CD4-positive, alpha-beta memory T cell (primary cell): ENCODE results near the gene PRDX5. TPM values are rescaled to one million over a fixed set of nuclear protein-coding genes. Genes with fewer than 3 reads are reported as not detected.
"Not testable (repeated sequence)": the region's sequence is repeated elsewhere in the genome, so short reads cannot be mapped to it uniquely, and the experiment has no call there.

Source experiments
- CTCF ChIA-PET: fragments of 350-600 bp; sonication (Branson Sonifier 250); formaldehyde crosslinking; loops from one replicate; lab custom pipeline; 2021; ENCODE audit warnings: inconsistent platforms; ENCODE audit not compliant: partially characterized antibody; lab: Charles Lee
- POLR2A ChIA-PET: fragments of 350-600 bp; sonication (Branson Sonifier 250); formaldehyde crosslinking; loops from one replicate; lab custom pipeline; 2021; ENCODE audit not compliant: partially characterized antibody; lab: Charles Lee
- DNase-seq, 5 donors: peaks; one replicate each; pipeline versions ENCODE4 v3.0.0 to v3.0.0-alpha.2; 2020 to 2022; ENCODE audit warnings: mixed read lengths in 1 of 5
- H3K27ac ChIP-seq: one replicate; pipeline ENCODE4 v1.7.0; 2013; ENCODE audit warnings: low read depth, low read length
- H3K27me3 ChIP-seq: 2 replicates; pipeline ENCODE4 v1.7.0; 2013; ENCODE audit warnings: mild to moderate bottlenecking, low read length, moderate library complexity; ENCODE audit not compliant: insufficient read depth
- H3K36me3 ChIP-seq: 2 replicates; pipeline ENCODE4 v1.7.0; 2013; ENCODE audit warnings: mild to moderate bottlenecking, low read length, moderate library complexity; ENCODE audit not compliant: insufficient read depth
- H3K4me1 ChIP-seq: 2 replicates; pipeline ENCODE4 v1.7.0; 2013; ENCODE audit warnings: mild to moderate bottlenecking, low read length, moderate library complexity; ENCODE audit not compliant: insufficient read depth
- H3K4me3 ChIP-seq, 2 donors: one replicate each; pipeline ENCODE4 v1.7.0; 2013; ENCODE audit warnings: low read length in 2 of 2, mild to moderate bottlenecking in 1 of 2
- H3K9me3 ChIP-seq, 2 donors: one replicate each; pipeline ENCODE4 v1.7.0; 2013; ENCODE audit warnings: low read length in 2 of 2, control low read depth in 1 of 2; ENCODE audit not compliant: control insufficient read depth in 1 of 2
- H3K27ac Mint-ChIP-seq, 7 donors: one replicate each; pipeline ENCODE4 v1.8.0; 2020 to 2021; ENCODE audit warnings: mixed read lengths in 7 of 7, mild to moderate bottlenecking in 6 of 7, inconsistent platforms in 3 of 7, moderate library complexity in 3 of 7
- H3K27me3 Mint-ChIP-seq, 2 donors: one replicate each; pipeline ENCODE4 v1.8.0; 2020 to 2021; ENCODE audit warnings: mixed read lengths in 2 of 2
- H3K36me3 Mint-ChIP-seq, 2 donors: one replicate each; pipeline ENCODE4 v1.8.0; 2020 to 2021; ENCODE audit warnings: mixed read lengths in 2 of 2, inconsistent platforms in 1 of 2, mild to moderate bottlenecking in 1 of 2
- H3K4me1 Mint-ChIP-seq, 4 donors: one replicate each; pipeline ENCODE4 v1.8.0; 2020 to 2021; ENCODE audit warnings: mixed read lengths in 4 of 4, mild to moderate bottlenecking in 1 of 4
- H3K4me3 Mint-ChIP-seq, 8 donors: one replicate each; pipeline ENCODE4 v1.8.0; 2020 to 2021; ENCODE audit warnings: mixed read lengths in 8 of 8, mild to moderate bottlenecking in 7 of 8, moderate library complexity in 6 of 8, inconsistent platforms in 3 of 8
- H3K9me3 Mint-ChIP-seq, 8 donors: one replicate each; pipeline ENCODE4 v1.8.0; 2020 to 2021; ENCODE audit warnings: mixed read lengths in 8 of 8, mild to moderate bottlenecking in 5 of 8, inconsistent platforms in 3 of 8, moderate library complexity in 1 of 8
- intact Hi-C: fragments of 100-400 bp; cut with micrococcal nuclease; formaldehyde crosslinking; loops from one replicate; pipeline ENCODE4 v1.15.1; 2023
- polyA plus RNA-seq, 2 donors: library from polyadenylated mRNA; unstranded; fragments of 300-500 nt; fragmentation: Illumina TruSeq; gene quantifications; one replicate each; pipeline ENCODE4 v1.2.3, GENCODE V29; 2021
- total RNA-seq, 2 experiments: library from RNA; stranded (reverse); gene quantifications; one replicate each; pipeline ENCODE4 v1.2.3, GENCODE V29; 2021

The PRDX5 gene
- total and polyA plus RNA-seq, 4 experiments from 2014 or later: 57.6 to 251 (median 111) TPM

DNA sequence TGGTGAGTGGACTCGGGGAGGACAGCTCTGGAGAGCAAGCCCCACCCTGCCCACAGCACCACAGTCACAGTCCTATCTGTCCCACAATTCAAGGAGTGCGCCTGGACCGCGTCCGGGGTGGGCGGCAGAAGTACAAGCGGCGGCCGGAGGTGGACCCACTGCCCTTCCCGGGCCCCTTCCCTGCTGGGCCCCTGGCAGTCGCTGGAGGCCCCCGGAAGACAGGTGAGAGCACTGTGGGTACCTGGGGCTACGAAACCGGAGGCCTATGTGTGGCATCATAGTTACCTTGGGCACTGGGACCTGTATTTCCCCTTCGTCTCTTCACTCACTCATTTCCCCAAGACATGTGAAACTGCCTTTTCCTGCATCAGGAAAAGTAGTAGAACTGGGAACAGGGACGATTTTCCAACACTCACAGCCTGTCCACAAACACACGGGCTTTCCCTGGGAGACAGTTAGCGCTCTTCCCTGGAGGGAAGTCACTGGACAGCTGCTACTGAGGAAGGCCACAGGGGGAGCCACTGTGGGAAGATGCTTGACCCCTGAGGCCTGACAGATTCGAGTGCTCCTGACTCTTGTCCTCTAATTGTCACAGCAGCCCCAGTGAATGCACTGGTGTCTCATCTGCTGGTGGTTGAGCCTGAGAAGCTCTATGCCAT is 3.6 kb upstream of the PRDX5 start:
- Mint-ChIP-seq H3K27me3 (no peaks in the 10 kb centered on the region), H3K4me3 (peak overlapping the region in 1 of 8 donors; percentile 10), H3K36me3 (peaks cover 11 to 33% of the 10 kb centered on the region in 2 donors), H3K9me3 (peaks cover 0 to 2% (median 0%) of the 10 kb centered on the region in 8 donors), H3K27ac (peak overlapping the region in 2 of 7 donors; percentile 38 to 59), H3K4me1 (peaks cover 19 to 46% (median 30%) of the 10 kb centered on the region in 4 donors)
- ChIA-PET POLR2A (no interaction called here), CTCF (no interaction called here)
- Histone ChIP-seq H3K36me3 (peaks cover 12% of the 10 kb centered on the region), H3K27ac (no peak overlapping the region), H3K27me3 (no peaks in the 10 kb centered on the region), H3K9me3 (no peaks in the 10 kb centered on the region), H3K4me1 (peaks cover 20% of the 10 kb centered on the region), H3K4me3 (no peak overlapping the region)
- intact Hi-C loops: no loop called here
- no peak for DNase-seq

DNA sequence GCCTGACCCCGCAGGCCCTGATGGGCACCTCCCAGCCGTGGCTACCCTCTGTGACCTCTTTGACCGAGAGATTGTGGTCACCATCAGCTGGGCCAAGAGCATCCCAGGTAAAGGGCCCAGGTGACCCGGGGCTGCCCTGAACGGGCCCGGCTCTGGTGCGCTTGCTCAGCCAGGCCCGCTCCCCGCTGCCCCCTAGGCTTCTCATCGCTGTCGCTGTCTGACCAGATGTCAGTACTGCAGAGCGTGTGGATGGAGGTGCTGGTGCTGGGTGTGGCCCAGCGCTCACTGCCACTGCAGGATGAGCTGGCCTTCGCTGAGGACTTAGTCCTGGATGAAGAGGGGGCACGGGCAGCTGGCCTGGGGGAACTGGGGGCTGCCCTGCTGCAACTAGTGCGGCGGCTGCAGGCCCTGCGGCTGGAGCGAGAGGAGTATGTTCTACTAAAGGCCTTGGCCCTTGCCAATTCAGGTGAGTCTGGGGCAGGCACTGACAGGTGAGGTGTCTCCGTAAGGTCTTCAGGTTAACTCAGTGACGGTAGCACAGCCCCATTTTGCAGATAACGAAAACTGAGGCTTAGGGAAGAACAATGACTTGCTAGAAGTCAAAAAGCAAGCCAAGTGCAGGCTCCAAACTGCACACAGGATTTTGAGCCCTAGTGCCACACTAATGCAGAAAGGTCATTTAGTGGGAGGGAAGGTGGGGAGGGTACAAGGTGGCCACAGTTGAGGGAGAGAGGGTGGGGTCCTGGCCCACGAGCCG is 2.9 kb upstream of the PRDX5 start:
- intact Hi-C loops: loop anchor here (5.0 kb wide), 1 partner anchor 42 kb away; the partner anchor contains the start of gene RPS6KA4
- H3K9me3 Mint-ChIP-seq: peaks cover 0 to 2% (median 0%) of the 10 kb centered on the region in 8 donors
- no peak overlapping the region for H3K27ac ChIP-seq
- peaks cover 26% of the 10 kb centered on the region for H3K4me1 ChIP-seq
- peak overlapping the region in 1 of 8 donors; percentile 33 for H3K4me3 Mint-ChIP-seq
- H3K27me3 Mint-ChIP-seq: no peaks in the 10 kb centered on the region
- no peaks in the 10 kb centered on the region for H3K9me3 ChIP-seq
- peaks cover 11 to 32% of the 10 kb centered on the region in 2 donors for H3K36me3 Mint-ChIP-seq
- no peak for DNase-seq
- ChIA-PET POLR2A (interaction anchor here (4.0 to 4.8 kb wide), 2 partner anchors 25 to 43 kb away, joined by 69 to 153 read pairs; partner anchors contain the start of genes CCDC88B and RPS6KA4), CTCF (no interaction called here)
- H3K27me3 ChIP-seq: no peaks in the 10 kb centered on the region
- no peak overlapping the region for H3K4me3 ChIP-seq
- peaks cover 12% of the 10 kb centered on the region for H3K36me3 ChIP-seq
- peak overlapping the region in 5 of 7 donors; percentile 22 to 88 (median 59) for H3K27ac Mint-ChIP-seq
- H3K4me1 Mint-ChIP-seq: peaks cover 20 to 52% (median 32%) of the 10 kb centered on the region in 4 donors

DNA sequence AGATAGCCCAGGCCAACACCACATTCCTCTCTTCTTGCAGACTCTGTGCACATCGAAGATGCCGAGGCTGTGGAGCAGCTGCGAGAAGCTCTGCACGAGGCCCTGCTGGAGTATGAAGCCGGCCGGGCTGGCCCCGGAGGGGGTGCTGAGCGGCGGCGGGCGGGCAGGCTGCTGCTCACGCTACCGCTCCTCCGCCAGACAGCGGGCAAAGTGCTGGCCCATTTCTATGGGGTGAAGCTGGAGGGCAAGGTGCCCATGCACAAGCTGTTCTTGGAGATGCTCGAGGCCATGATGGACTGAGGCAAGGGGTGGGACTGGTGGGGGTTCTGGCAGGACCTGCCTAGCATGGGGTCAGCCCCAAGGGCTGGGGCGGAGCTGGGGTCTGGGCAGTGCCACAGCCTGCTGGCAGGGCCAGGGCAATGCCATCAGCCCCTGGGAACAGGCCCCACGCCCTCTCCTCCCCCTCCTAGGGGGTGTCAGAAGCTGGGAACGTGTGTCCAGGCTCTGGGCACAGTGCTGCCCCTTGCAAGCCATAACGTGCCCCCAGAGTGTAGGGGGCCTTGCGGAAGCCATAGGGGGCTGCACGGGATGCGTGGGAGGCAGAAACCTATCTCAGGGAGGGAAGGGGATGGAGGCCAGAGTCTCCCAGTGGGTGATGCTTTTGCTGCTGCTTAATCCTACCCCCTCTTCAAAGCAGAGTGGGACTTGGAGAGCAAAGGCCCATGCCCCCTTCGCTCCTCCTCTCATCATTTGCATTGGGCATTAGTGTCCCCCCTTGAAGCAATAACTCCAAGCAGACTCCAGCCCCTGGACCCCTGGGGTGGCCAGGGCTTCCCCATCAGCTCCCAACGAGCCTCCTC is 2.0 kb upstream of the PRDX5 start:
- CTCF ChIA-PET: interaction anchor here (3.1 to 3.8 kb wide), 3 partner anchors 11 to 26 kb away, joined by 40 to 54 read pairs (median 49); partner anchors contain the start of genes CCDC88B and ESRRA
- peaks cover 12% of the 10 kb centered on the region for H3K36me3 ChIP-seq
- H3K27me3 ChIP-seq, H3K9me3 Mint-ChIP-seq, DNase-seq, H3K27me3 Mint-ChIP-seq, H3K9me3 ChIP-seq, H3K4me3 ChIP-seq: not testable (repeated sequence)
- peak overlapping the region; percentile 96 for H3K27ac ChIP-seq
- intact Hi-C loops: loop anchor here (5.0 kb wide), 1 partner anchor 41 kb away; the partner anchor contains the start of gene RPS6KA4
- H3K4me1 ChIP-seq: peaks cover 26% of the 10 kb centered on the region
- Mint-ChIP-seq H3K4me1 (peaks cover 20 to 54% (median 34%) of the 10 kb centered on the region in 4 donors), H3K27ac (peak overlapping the region; percentile 97 to 100 (median 100)), H3K36me3 (peaks cover 12 to 39% of the 10 kb centered on the region in 2 donors), H3K4me3 (peak overlapping the region; percentile 95 to 99 (median 96))
- POLR2A ChIA-PET: interaction anchor here (1.2 to 4.8 kb wide), 10 partner anchors 12 to 463 kb away, joined by 3 to 153 read pairs (median 48); partner anchors contain the start of genes BAD, CATSPERZ, CCDC88B and ESRRA

DNA sequence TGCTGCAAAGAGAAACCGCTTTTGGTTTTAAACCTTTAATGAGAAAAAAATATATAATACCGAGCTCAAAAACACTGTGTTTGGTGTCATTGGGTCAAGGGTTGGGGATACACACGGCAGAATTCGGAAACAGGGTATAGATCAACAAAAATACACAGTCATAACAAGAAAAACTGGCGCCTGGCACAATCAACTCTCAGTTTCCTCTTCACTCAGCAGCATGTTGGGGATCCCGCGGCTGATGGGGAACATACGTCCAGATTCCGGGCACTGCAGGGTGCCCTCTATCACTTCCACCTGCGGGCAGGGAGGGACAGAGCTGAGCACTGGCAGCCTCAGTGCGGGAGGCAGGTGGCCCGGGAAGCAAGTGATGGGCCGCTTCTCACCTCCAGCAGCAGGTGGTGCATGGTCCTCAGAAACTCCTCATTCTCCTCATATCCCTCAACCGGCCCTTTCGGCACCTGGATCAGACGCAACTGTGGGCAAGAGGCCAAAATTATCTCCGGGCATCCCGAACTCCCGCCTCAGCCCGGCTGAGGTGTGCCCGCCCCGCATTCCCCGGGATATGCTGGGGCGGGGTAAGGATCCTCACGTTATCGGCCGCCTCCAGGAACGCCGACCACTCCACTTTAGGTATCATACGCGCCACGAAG is 1.1 kb upstream of the PRDX5 start:
- H3K4me3 ChIP-seq: peak overlapping the region; percentile 68 to 72
- peak overlapping the region; percentile 97 to 100 (median 100) for H3K27ac Mint-ChIP-seq
- H3K27ac ChIP-seq: peak overlapping the region; percentile 96
- H3K4me3 Mint-ChIP-seq: peak overlapping the region; percentile 95 to 99 (median 96)
- no peaks in the 10 kb centered on the region for H3K9me3 ChIP-seq
- H3K4me1 ChIP-seq: peaks cover 26% of the 10 kb centered on the region
- no peaks in the 10 kb centered on the region for H3K27me3 ChIP-seq
- intact Hi-C loops: loop anchor here (1.0 to 5.0 kb wide), 6 partner anchors 11 to 337 kb away; partner anchors contain the start of genes CCDC88B, ESRRA, GPR137 and RPS6KA4
- H3K36me3 ChIP-seq: peaks cover 12% of the 10 kb centered on the region
- peak in 1 of 5 donors; percentile 65 for DNase-seq
- peaks cover 20 to 42% of the 10 kb centered on the region in 2 donors for H3K36me3 Mint-ChIP-seq
- H3K27me3 Mint-ChIP-seq: no peaks in the 10 kb centered on the region
- peaks cover 0 to 2% (median 0%) of the 10 kb centered on the region in 8 donors for H3K9me3 Mint-ChIP-seq
- ChIA-PET CTCF (interaction anchor here (1.0 to 3.8 kb wide), 19 partner anchors 12 to 336 kb away, joined by 3 to 54 read pairs (median 6); partner anchors contain the start of genes CATSPERZ, CCDC88B, ESRRA and FERMT3), POLR2A (interaction anchor here (0.6 to 4.8 kb wide), 32 partner anchors 12 to 1760 kb away, joined by 3 to 153 read pairs (median 7); partner anchors contain the start of genes BAD, CATSPERZ, CCDC88B and DNAJC4)
- H3K4me1 Mint-ChIP-seq: peaks cover 23 to 51% (median 36%) of the 10 kb centered on the region in 4 donors

DNA sequence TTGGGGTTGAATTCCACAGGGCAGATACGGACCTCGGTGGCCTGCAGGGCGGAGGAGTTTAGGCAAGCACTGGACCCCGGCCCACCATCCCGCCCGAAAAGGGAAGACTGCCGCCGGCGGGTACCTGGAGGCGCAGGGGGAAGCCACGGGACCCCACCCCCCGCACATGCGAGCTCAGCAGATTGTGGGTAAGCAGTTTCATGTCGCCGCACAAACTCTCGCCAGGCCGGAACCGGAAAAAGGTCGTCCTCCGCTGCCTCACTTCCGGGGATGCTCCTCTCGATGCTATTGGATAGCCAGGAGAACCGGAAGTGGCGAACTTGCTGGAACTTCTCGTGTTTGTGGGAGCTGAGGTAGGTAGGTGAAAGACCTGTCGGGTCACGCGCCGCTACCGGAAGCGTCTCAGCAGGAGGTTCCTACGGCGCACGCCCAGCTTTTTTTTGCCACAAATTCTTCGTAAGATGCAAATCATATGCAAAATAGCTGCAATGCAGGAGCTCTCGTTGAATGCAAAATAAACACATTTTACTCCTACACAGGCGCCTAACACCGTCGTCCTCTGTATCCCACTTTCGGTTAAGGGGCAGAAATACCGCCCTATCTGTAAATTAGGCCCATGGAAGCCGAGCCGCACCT is 478 bp upstream of the PRDX5 start, which contains the start of gene TRMT112:
Gene TRMT112 (minus strand): TSS at position 235 of the 636 bp plus-strand sequence. CDS start 33 bp downstream, at position 202.
- Mint-ChIP-seq H3K9me3 (peaks cover 0 to 2% (median 0%) of the 10 kb centered on the region in 8 donors), H3K4me1 (peaks cover 23 to 51% (median 36%) of the 10 kb centered on the region in 4 donors), H3K27ac (peak within 1 kb of the TSS; percentile 97 to 100 (median 100)), H3K27me3 (no peaks in the 10 kb centered on the region), H3K36me3 (peaks cover 20 to 41% of the 10 kb centered on the region in 2 donors), H3K4me3 (peak within 1 kb of the TSS; percentile 95 to 99 (median 96))
- CTCF ChIA-PET: interaction anchor here (0.7 to 3.8 kb wide), 25 partner anchors 10 to 335 kb away, joined by 3 to 54 read pairs (median 5); partner anchors contain the start of genes CATSPERZ, CCDC88B, ESRRA and FERMT3
- peak within 1 kb of the TSS; percentile 68 to 72 for H3K4me3 ChIP-seq
- peaks cover 26% of the 10 kb centered on the region for H3K4me1 ChIP-seq
- H3K9me3 ChIP-seq: no peaks in the 10 kb centered on the region
- POLR2A ChIA-PET: interaction anchor here (0.6 to 4.8 kb wide), 42 partner anchors 12 to 1760 kb away, joined by 3 to 153 read pairs (median 5); partner anchors contain the start of genes BAD, C11orf98, CATSPERZ and CCDC85B
- no peaks in the 10 kb centered on the region for H3K27me3 ChIP-seq
- H3K36me3 ChIP-seq: peaks cover 12% of the 10 kb centered on the region
- peak within 1 kb of the TSS; percentile 96 for H3K27ac ChIP-seq
- DNase-seq: peak; percentile 95 to 100 (median 99)
- intact Hi-C loops: loop anchor here (1.0 to 5.0 kb wide), 6 partner anchors 12 to 336 kb away; partner anchors contain the start of genes CCDC88B, ESRRA, GPR137 and RPS6KA4
